Uterus (tissue), 2 donors: ENCODE measurements around the gene GPR183.

Experiments
- POLR2A ChIP-seq, 2 donors: fragments of 450-650 bp; IDR thresholded peaks; one replicate each; pipeline ENCODE4 v1.6.1; 2016; ENCODE audit warnings: antibody characterized with exemption in 2 of 2, mild to moderate bottlenecking in 1 of 2, moderate library complexity in 1 of 2
- TF ChIP-seq, protein P1 (sequence below), 4 experiments: fragments of 200-600 bp in 2 of 4; fragments of 450-650 bp in 2 of 4; sonication (generic) in 2 of 4; IDR thresholded peaks; one replicate each; pipeline ENCODE4 v1.5.1; 2016 to 2019; ENCODE audit warnings: antibody characterized with exemption in 4 of 4, mild to moderate bottlenecking in 2 of 4, moderate library complexity in 1 of 4

DNA sequence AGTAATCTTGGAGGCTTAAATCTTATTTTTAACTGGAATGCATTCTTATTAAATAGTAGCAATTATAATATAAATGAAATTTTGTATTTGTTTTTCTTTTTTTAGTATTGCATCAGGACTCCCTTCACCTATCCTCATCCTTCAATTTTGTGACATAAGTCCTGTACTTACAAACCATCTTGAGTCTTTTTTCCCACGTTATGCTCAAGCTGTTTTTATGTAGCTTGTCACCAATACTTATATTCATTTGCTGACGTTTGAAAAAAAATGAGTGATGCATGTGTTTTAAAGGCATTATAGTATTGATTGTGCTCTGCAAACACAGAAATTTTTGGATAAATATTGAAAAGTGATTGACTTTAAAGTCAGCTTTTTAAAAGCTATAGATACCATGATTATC lies 49.9 kb downstream of the GPR183 start:
- TF ChIP-seq, protein P1, sequence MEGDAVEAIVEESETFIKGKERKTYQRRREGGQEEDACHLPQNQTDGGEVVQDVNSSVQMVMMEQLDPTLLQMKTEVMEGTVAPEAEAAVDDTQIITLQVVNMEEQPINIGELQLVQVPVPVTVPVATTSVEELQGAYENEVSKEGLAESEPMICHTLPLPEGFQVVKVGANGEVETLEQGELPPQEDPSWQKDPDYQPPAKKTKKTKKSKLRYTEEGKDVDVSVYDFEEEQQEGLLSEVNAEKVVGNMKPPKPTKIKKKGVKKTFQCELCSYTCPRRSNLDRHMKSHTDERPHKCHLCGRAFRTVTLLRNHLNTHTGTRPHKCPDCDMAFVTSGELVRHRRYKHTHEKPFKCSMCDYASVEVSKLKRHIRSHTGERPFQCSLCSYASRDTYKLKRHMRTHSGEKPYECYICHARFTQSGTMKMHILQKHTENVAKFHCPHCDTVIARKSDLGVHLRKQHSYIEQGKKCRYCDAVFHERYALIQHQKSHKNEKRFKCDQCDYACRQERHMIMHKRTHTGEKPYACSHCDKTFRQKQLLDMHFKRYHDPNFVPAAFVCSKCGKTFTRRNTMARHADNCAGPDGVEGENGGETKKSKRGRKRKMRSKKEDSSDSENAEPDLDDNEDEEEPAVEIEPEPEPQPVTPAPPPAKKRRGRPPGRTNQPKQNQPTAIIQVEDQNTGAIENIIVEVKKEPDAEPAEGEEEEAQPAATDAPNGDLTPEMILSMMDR (IDR thresholded peaks at IDR 0.05), result no peak
- TF ChIP-seq POLR2A (IDR thresholded peaks at IDR 0.05), result no peak
